Fibroblast of peridontal ligament (primary cell): ENCODE data around the gene SHC4.
A peak's percentile ranks its signal among the peaks of the same experiment; 100 is the strongest.

Experiments used
- DNase-seq: peaks from one replicate; pipeline ENCODE4 v3.0.0-alpha.2; 2010; ENCODE audit errors: extremely low read depth

Gene SHC4

GRCh38 chr15:48850648-48851047, 113.1 kb downstream of the SHC4 start:
- DNase-seq, result no peak

GRCh38 chr15:48845123-48845522, 118.6 kb downstream of the SHC4 start:
- DNase-seq, result no peak

- no peak for DNase-seq
These were observed 121.2 kb downstream of the SHC4 start for GRCh38 chr15:48842501-48842900.

- no peak for DNase-seq
These were observed 129.0 kb downstream of the SHC4 start for GRCh38 chr15:48834756-48835155.

GRCh38 chr15:48833526-48834239, 130.0 kb downstream of the SHC4 start:
- DNase-seq, result peak; percentile 20

GRCh38 chr15:48832648-48833047, 131.1 kb downstream of the SHC4 start:
- no peak for DNase-seq

- no peak for DNase-seq
These were observed 134.8 kb downstream of the SHC4 start for GRCh38 chr15:48828906-48829305.

GRCh38 chr15:48828471-48828870, 135.2 kb downstream of the SHC4 start:
- DNase-seq, result no peak

- DNase-seq, result no peak
These were observed 138.6 kb downstream of the SHC4 start for GRCh38 chr15:48825075-48825474.

- DNase-seq, result no peak
These were observed 140.0 kb downstream of the SHC4 start for GRCh38 chr15:48823706-48824105.

GRCh38 chr15:48823237-48823636, 140.5 kb downstream of the SHC4 start:
- DNase-seq, result peak; percentile 16

GRCh38 chr15:48814286-48814685, 149.4 kb downstream of the SHC4 start:
- no peak for DNase-seq

GRCh38 chr15:48811325-48811958, 152.3 kb downstream of the SHC4 start:
- no peak for DNase-seq

- DNase-seq, result peak; percentile 99
These were observed 153.1 kb downstream of the SHC4 start, which contains the start of gene CEP152 for GRCh38 chr15:48810414-48811324. Gene CEP152 (minus strand): TSS chr15:48811069. CDS start chr15:48805649, 5,420 bp downstream.

GRCh38 chr15:48806151-48806550, 157.6 kb downstream of the SHC4 start:
- peak; percentile 46 for DNase-seq

- DNase-seq, result no peak
These were observed 158.1 kb downstream of the SHC4 start for GRCh38 chr15:48805591-48805990.

- DNase-seq, result no peak
These were observed 159.8 kb downstream of the SHC4 start for GRCh38 chr15:48803877-48804276.

- DNase-seq, result peak; percentile 96
These were observed 160.9 kb downstream of the SHC4 start for GRCh38 chr15:48802867-48803266.

- DNase-seq, result no peak
These were observed 161.5 kb downstream of the SHC4 start for GRCh38 chr15:48802257-48802656.

GRCh38 chr15:48800811-48801455, 162.8 kb downstream of the SHC4 start:
- peak; percentile 80 for DNase-seq

GRCh38 chr15:48800245-48800644, 163.5 kb downstream of the SHC4 start:
- DNase-seq, result peak; percentile 20

- peak; percentile 31 for DNase-seq
These were observed 165.4 kb downstream of the SHC4 start for GRCh38 chr15:48798319-48798718.
